Large intestine (tissue), 3 donors: ENCODE measurements around the gene PRKAR1B. TPM values are rescaled to one million over a fixed set of nuclear protein-coding genes. Genes with fewer than 3 reads are reported as not detected.

Experiments used
- DNase-seq, 2 donors: peaks; one replicate each; pipeline versions ENCODE4 v3.0.0 to v3.0.0-alpha.2; 2013
- H3K27ac ChIP-seq: one replicate; pipeline ENCODE4 v1.5.1; 2013; ENCODE audit warnings: low read length
- H3K27me3 ChIP-seq: 2 replicates; pipeline ENCODE4 v1.6.1; 2013; ENCODE audit warnings: low read length; ENCODE audit not compliant: control insufficient read depth, insufficient read depth
- H3K36me3 ChIP-seq: 2 replicates; pipeline ENCODE4 v1.6.1; 2013; ENCODE audit warnings: low read length; ENCODE audit not compliant: control insufficient read depth, insufficient read depth
- H3K4me1 ChIP-seq: one replicate; pipeline ENCODE4 v1.6.1; 2013; ENCODE audit warnings: low read length; ENCODE audit not compliant: control insufficient read depth, insufficient read depth
- H3K4me3 ChIP-seq: one replicate; pipeline ENCODE4 v1.5.1; 2013; ENCODE audit warnings: low read length
- H3K9me3 ChIP-seq: one replicate; pipeline ENCODE4 v1.6.1; 2013; ENCODE audit warnings: mild to moderate bottlenecking, low read depth, low read length, moderate library complexity; ENCODE audit not compliant: control insufficient read depth
- WGBS: methylation state at CpG from one replicate; pipeline ENCODE4 v1.1.5; 2013; ENCODE audit warnings: low lambda C conversion rate; ENCODE audit not compliant: insufficient coverage; 5-methylcytosine and 5-hydroxymethylcytosine counted together
- polyA plus RNA-seq: library from polyadenylated mRNA; unstranded; fragments of 120-200 nt; gene quantifications from one replicate; pipeline ENCODE4 v1.2.1, GENCODE V29; 2013

The PRKAR1B gene
- polyA plus RNA-seq, 1 donor = 34.8 TPM

DNA sequence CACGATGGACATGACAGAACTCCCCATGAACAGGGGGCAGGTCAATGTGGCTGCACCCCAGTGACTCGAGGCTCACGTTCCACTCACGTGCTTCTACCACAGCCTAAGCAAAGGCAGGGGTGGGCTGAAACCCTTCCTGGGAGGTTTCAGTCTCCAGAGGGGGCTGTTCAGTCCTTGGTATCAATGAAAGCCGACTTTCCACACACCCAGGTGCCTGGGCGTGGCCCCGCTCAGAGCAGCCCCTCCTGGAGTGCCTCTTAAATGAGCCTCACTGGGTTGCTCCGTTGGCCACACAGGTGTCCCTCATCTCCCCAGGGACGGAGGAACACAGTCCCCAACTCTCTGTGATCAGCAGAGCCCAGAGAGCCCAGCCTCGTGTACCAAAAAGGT, 116.9 kb downstream of the PRKAR1B start:
- Histone ChIP-seq H3K27ac (peak overlapping the region; percentile 3), H3K27me3 (no peaks in the 10 kb centered on the region), H3K4me3 (no peak overlapping the region), H3K9me3 (peaks cover 2% of the 10 kb centered on the region), H3K4me1 (peaks cover 24% of the 10 kb centered on the region), H3K36me3 (peaks cover 6% of the 10 kb centered on the region)
- no peak for DNase-seq
- WGBS = no CpG with 5 or more reads among the region's 10 CpGs

DNA sequence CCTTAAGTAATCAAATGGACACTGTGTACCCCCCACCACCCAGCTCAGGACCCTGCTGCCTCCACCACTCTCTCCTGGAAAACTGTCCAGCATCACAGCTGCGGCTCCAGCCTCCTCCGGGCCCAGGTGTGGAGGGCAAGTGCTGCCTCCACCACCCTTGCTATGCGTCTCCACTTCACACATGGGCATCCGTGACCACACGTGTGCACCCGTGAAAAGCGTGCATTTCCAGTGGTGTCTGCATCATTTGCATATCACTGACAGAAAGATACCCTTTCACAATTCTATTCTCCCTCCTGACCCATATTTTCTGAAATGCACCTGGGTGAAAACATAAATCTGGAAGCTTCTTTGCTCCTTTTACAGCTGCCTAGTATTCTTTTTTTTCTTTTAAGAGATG, 117.7 kb downstream of the PRKAR1B start:
- no peak overlapping the region for H3K27ac ChIP-seq
- peaks cover 2% of the 10 kb centered on the region for H3K9me3 ChIP-seq
- no peaks in the 10 kb centered on the region for H3K27me3 ChIP-seq
- peaks cover 24% of the 10 kb centered on the region for H3K4me1 ChIP-seq
- H3K36me3 ChIP-seq = peaks cover 14% of the 10 kb centered on the region
- WGBS = no CpG with 5 or more reads among the region's 7 CpGs
- H3K4me3 ChIP-seq = no peak overlapping the region
- no peak for DNase-seq

DNA sequence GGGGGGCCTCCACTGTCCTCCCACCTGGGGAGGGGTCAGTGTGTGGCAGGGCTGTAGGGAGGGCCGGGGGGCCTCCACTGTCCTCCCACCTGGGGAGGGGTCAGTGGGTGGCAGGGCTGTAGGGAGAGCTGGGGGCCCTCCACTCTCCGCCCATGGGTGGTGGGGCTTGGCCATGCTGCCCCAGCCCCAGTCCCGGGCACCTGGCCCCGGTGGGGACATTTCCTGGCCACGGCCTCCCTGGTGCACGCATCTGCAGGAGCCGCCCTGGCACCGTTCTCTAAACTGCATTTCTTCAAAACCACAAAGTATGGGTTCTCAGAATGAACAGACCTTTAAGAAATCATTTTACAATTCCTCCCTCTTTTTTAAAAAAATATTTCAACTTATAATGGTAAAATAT, 118.1 kb downstream of the PRKAR1B start:
- Histone ChIP-seq H3K9me3 (peaks cover 2% of the 10 kb centered on the region), H3K36me3 (peaks cover 14% of the 10 kb centered on the region), H3K27me3 (no peaks in the 10 kb centered on the region), H3K4me1 (peaks cover 24% of the 10 kb centered on the region), H3K4me3 (no peak overlapping the region), H3K27ac (no peak overlapping the region)
- WGBS = no CpG with 5 or more reads among the region's 8 CpGs
- DNase-seq = no peak

DNA sequence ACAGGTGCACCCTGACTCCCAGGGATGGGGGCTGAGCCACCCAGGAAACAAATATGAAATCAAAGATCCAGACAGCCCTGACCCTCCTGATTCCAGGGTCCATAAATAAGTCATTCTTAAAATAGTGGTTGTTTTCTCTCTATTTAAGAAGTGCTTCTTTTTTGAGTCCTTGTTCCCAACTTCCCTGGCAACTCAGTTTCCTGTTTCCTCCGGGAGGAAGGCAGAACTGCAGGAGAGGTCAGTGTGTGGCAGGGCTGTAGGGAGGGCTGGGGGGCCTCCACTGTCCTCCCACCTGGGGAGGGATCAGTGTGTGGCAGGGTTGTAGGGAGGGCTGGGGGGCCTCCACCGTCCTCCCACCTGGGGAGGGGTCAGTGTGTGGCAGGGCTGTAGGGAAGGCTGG, 118.7 kb downstream of the PRKAR1B start:
- Histone ChIP-seq H3K36me3 (peaks cover 14% of the 10 kb centered on the region), H3K4me3 (no peak overlapping the region), H3K27me3 (no peaks in the 10 kb centered on the region), H3K4me1 (peaks cover 25% of the 10 kb centered on the region), H3K9me3 (no peaks in the 10 kb centered on the region), H3K27ac (no peak overlapping the region)
- DNase-seq = no peak
- WGBS = no CpG with 5 or more reads among the region's 2 CpGs

DNA sequence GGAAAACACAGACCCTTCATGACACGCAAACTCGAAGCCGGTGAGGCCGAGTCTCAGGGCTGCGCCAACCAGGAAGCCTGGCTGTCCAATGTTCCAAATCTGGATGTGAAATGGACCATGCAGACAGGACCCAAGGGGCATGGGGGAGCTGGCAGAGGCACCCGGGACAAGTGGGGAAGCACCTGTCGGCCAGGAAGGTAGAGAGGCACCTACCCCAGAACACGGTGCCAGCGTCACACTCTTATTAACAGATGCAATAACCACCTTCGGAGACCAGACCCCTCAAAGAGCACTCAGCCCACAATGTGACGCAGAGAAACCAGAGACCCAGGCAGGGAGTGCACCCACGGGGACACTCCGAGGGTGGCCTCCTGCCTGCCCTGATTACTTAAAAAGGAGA, 119.1 kb downstream of the PRKAR1B start:
- Histone ChIP-seq H3K36me3 (peaks cover 16% of the 10 kb centered on the region), H3K27me3 (no peaks in the 10 kb centered on the region), H3K9me3 (no peaks in the 10 kb centered on the region), H3K4me1 (peaks cover 29% of the 10 kb centered on the region), H3K27ac (no peak overlapping the region), H3K4me3 (no peak overlapping the region)
- no peak for DNase-seq
- WGBS = no CpG with 5 or more reads among the region's 13 CpGs

DNA sequence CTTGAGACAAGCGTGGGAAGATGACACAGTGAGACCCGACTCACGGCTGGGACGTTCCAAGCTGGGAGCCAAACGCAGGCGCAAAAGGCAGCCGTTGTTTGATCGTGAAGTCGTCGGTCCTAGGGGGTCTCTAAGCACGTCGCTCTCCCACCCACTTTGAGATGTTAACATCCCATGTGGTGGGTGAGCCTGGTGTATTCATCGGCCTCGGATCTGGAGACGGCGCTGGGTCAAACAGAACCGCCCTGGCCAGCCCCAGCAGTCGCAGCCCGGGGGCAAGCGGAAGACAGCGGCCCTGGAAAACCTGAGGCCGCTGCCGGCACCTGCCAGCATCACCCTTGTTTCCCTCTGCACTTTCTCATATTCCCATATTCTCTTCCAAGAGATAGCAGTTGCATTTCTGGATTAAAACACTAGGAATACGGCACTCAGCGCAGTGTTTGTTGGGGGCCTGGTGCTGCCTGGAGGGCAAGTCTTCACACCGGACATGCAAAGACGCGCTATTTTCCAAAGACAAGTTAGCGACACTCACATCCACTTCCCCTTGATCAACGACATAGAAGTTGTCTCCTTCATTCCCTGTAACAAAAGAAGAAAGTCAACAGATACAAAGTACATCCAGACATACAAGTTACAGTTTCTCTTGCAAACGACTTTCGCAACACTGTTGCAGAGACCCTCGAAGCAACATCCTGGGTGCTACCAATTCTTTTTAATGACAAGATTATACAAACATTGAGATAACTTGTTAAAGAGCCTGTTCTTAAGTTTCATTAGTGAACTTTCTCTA, 121.2 kb downstream of the PRKAR1B start:
- Histone ChIP-seq H3K36me3 (peaks cover 16% of the 10 kb centered on the region), H3K4me1 (peaks cover 43% of the 10 kb centered on the region), H3K27me3 (no peaks in the 10 kb centered on the region), H3K9me3 (peaks cover 5% of the 10 kb centered on the region), H3K4me3 (no peak overlapping the region), H3K27ac (no peak overlapping the region)
- 29% methylated on average over 1 of the region's 33 CpGs for WGBS
- DNase-seq = no peak

DNA sequence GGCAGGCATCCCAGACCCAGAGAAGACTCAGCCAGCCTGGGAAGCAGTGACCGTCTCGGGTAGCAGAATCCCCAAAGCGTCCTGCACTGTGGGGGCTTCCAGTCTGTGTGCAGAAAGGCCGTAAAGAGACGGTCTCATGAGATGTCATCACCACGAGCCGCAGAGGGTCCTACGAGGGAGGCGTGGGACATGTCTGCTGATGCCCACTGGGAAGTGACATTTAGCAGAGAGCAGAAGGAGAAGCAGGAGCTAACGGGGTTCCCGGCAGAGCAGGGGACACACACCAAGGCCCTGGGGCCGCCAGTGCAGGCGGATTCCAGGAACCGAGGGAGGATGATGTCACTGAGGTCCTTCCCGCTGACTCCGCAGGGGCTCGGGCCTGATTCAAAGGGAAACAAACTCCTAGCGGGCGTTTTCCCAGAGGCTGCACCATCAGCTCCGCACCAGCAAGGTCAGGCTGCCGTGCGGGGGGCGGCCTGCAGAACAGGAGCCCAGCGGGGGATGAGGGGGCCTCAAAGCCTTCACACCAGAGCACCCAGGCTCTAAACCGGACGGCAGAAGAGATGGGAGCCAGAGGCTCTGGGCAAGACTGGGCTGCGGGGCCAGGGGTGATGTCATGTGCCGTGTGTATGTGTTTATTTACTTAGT, 122.1 kb downstream of the PRKAR1B start:
- no peaks in the 10 kb centered on the region for H3K27me3 ChIP-seq
- peaks cover 16% of the 10 kb centered on the region for H3K36me3 ChIP-seq
- no CpG with 5 or more reads among the region's 28 CpGs for WGBS
- peak overlapping the region; percentile 12 for H3K27ac ChIP-seq
- peaks cover 35% of the 10 kb centered on the region for H3K4me1 ChIP-seq
- peaks cover 5% of the 10 kb centered on the region for H3K9me3 ChIP-seq
- H3K4me3 ChIP-seq = no peak overlapping the region
- DNase-seq = no peak

DNA sequence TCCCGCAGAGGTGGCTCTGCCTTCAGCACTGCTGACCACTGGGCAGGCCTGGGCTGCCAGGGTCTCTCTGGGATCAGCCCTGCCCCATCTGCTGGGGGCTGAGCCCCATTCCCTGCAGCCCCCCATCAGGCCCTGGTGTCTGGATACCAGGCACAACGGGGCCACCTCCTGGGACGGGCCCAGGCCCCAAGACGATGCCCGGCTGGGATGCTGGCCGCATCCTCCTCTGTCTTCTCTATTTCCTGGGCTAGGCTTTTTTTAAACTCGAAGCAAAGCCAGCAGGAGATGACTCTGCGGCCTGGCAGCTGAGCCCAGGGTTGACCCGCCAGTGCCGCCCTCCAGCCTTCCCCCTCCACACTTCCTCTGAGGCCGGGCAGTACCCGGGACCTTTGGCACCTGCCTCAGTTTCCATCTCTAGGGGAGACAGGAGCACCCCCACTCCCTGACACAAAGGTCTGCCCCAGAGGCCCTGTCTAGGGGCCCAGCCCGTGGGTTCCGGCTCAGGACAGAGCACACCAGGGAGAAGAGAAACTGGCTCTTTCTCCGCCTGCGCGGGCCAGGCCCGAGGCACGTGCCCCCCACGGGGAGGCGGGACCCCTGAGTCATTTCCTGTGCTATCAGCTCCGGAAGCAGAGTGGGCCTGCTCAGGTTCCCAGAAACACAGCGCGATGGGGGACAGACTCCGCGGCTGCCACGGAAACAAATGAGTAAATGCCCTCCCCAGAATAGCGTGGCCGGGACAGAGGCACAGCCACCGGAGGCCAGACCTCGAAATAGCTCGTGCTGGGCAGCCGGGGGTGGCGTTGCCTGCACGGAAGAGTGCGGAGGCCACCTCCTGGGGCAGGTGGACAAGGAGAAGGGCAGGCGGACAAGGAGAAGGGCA, 122.8 kb downstream of the PRKAR1B start:
- Histone ChIP-seq H3K27ac (peak overlapping the region; percentile 38), H3K4me1 (peaks cover 35% of the 10 kb centered on the region), H3K4me3 (no peak overlapping the region), H3K27me3 (no peaks in the 10 kb centered on the region), H3K36me3 (peaks cover 16% of the 10 kb centered on the region), H3K9me3 (peaks cover 5% of the 10 kb centered on the region)
- no CpG with 5 or more reads among the region's 37 CpGs for WGBS
- DNase-seq = peak in 1 of 2 donors; percentile 40

DNA sequence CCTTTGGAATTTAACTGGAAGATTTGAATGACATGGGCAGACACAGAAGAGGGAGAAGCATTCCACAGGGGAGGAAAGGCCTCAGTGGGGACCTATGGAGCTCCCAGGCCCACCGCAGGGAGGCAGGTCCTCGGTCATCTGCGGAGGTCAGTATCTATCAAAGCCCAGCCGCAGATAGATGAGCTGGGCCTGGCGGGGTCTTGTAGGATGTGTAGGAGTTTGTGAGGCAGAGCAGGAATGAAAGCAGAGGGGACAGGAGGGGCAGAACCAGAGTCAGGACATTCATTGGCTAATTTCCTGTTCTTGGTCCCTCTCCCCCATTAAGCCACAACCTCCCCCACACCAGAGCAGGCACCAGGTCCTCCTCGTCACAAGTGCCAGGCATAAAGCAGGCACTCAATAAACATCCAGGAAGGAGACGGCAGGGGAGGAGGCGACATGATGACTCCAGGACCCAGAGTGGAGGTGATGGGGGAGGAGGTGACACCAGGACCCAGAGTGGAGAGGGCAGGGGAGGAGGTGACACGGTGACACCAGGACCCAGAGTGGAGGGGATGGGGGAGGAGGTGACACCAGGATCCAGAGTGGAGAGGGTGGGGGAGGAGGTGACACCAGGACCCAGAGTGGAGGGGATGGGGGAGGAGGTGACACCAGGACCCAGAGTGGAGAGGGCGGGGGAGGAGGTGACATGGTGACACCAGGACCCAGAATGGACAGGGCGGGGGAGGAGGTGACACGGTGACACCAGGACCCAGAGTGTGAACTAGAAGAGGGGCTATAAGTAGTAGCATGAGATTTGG, 123.7 kb downstream of the PRKAR1B start:
- DNase-seq = no peak
- no CpG with 5 or more reads among the region's 12 CpGs for WGBS

More for the DNA sequence above, 123.7 kb downstream of the PRKAR1B start:
- H3K27me3 ChIP-seq = no peaks in the 10 kb centered on the region
- peaks cover 35% of the 10 kb centered on the region for H3K4me1 ChIP-seq
- peaks cover 16% of the 10 kb centered on the region for H3K36me3 ChIP-seq
- H3K9me3 ChIP-seq = peaks cover 5% of the 10 kb centered on the region
- peak overlapping the region; percentile 74 for H3K27ac ChIP-seq
- H3K4me3 ChIP-seq = no peak overlapping the region
